SJSA1 (cell line): ENCODE measurements around the gene OSBPL9. TPM values are rescaled to one million over a fixed set of nuclear protein-coding genes. Genes with fewer than 3 reads are reported as not detected.
A peak's percentile ranks its signal among the peaks of the same experiment; 100 is the strongest.
"Not testable (repeated sequence)": the region's sequence is repeated elsewhere in the genome, so short reads cannot be mapped to it uniquely, and the experiment has no call there.

ENCODE experiments used
- DNase-seq, 2 experiments: peaks; one replicate each; pipeline ENCODE4 v3.0.0-alpha.2; 2015 to 2020; ENCODE audit warnings: low spot score in 2 of 2, low read depth in 1 of 2
- H3K27ac ChIP-seq: fragments of 250-450 bp; sonication (Bioruptor Pico); 2 replicates; pipeline ENCODE4 v1.5.1; 2020; ENCODE audit warnings: mild to moderate bottlenecking, moderate library complexity
- H3K27me3 ChIP-seq: fragments of 250-450 bp; sonication (Bioruptor Pico); replicated peaks from 2 replicates; pipeline ENCODE4 v1.5.1; 2020; ENCODE audit warnings: mild to moderate bottlenecking, moderate library complexity
- H3K36me3 ChIP-seq: fragments of 250-450 bp; sonication (Bioruptor Pico); 2 replicates; pipeline ENCODE4 v1.5.1; 2020; ENCODE audit warnings: mild to moderate bottlenecking
- H3K4me1 ChIP-seq: fragments of 250-450 bp; sonication (Bioruptor Pico); replicated peaks from 2 replicates; pipeline ENCODE4 v1.6.1; 2021; ENCODE audit warnings: mild to moderate bottlenecking
- H3K4me3 ChIP-seq: fragments of 250-450 bp; sonication (Bioruptor Pico); 2 replicates; pipeline ENCODE4 v1.5.1; 2020; ENCODE audit warnings: mild to moderate bottlenecking
- H3K9me3 ChIP-seq: fragments of 250-450 bp; sonication (Bioruptor Pico); replicated peaks from 2 replicates; pipeline ENCODE4 v1.5.1; 2020; ENCODE audit warnings: mild to moderate bottlenecking
- total RNA-seq: library from RNA; depleted of rRNA; stranded (reverse); fragments of >200 nt; shearing (Covaris generic); gene quantifications from 2 replicates; pipeline ENCODE4 v1.2.3, GENCODE V29; 2014

The OSBPL9 gene
- total RNA-seq, 1 experiment from 2014 or later: 117 TPM

DNA sequence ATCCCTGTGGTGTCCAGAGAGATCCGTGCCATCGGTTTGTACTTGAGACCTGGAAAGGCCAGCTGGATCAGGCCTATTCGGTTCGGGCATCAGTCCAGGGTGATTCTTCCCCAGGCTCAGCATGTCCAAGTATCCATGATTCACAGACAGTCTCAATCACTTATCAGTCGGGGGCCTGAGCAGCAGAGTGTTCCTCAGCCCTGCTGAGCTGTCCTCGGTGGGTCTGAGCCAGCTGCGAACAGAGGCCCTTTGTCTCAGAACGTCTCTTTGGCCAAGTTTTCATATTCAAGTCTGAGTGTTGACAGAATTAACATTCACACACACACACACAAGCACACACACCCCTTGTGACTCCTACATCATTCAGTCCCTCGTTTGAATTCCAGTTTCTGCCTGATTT is 33.4 kb upstream of the OSBPL9 start:
- no peaks in the 10 kb centered on the region for H3K9me3 ChIP-seq
- no peaks in the 10 kb centered on the region for H3K36me3 ChIP-seq
- H3K4me3 ChIP-seq: no peak overlapping the region
- H3K4me1 ChIP-seq: no peaks in the 10 kb centered on the region
- DNase-seq: no peak
- no peaks in the 10 kb centered on the region for H3K27me3 ChIP-seq
- H3K27ac ChIP-seq: no peak overlapping the region

DNA sequence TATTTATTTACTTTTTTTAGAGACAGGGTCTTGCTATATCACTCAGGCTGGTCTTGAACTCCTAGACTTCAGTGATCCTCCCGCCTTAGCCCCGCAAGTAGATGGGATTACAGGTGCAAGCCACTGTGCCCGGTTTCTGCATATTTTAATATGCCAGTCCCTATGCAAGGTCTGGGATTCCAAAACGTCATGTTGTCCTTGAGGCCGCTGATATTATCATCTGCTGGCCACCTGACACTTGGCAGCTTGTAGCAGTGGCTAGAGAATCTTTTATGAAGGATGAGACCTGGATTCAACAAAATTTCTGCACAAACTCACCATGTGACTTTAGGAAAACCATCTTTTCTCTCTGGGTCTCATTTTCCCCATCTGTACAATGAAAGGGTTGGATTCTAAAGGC is 32.9 kb upstream of the OSBPL9 start:
- Histone ChIP-seq H3K4me1 (no peaks in the 10 kb centered on the region), H3K27me3 (no peaks in the 10 kb centered on the region), H3K36me3 (no peaks in the 10 kb centered on the region), H3K4me3 (no peak overlapping the region), H3K9me3 (no peaks in the 10 kb centered on the region), H3K27ac (no peak overlapping the region)
- no peak for DNase-seq

DNA sequence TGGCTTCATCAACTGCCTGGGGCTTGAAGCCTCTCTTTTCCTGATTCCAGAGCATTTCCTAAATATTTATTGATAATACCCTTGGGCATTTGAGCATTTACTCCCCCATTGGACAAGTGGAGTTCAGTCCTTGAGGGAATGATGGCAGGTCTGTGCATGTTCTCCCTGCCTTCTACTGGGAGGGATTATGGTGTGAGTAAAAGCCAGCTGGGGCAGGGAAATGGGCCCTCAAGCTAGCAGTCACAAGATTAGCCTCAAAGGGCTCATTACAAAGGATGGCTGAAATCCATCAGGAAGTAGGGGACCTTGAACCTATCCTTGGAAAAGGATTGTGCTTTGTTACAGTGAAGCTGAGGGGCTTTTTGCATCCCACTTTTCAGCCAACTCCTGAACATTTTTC is 24.2 kb upstream of the OSBPL9 start:
- Histone ChIP-seq H3K27ac (no peak overlapping the region), H3K4me3 (no peak overlapping the region), H3K9me3 (no peaks in the 10 kb centered on the region), H3K36me3 (no peaks in the 10 kb centered on the region), H3K4me1 (no peaks in the 10 kb centered on the region), H3K27me3 (no peaks in the 10 kb centered on the region)
- DNase-seq: no peak

- no peaks in the 10 kb centered on the region for H3K36me3 ChIP-seq
- no peak overlapping the region for H3K4me3 ChIP-seq
- H3K9me3 ChIP-seq: no peaks in the 10 kb centered on the region
- no peaks in the 10 kb centered on the region for H3K27me3 ChIP-seq
- no peak for DNase-seq
- no peaks in the 10 kb centered on the region for H3K4me1 ChIP-seq
- H3K27ac ChIP-seq: no peak overlapping the region
Observed at GRCh38 chr1:51594716-51595115, 22.2 kb upstream of the OSBPL9 start.

GRCh38 chr1:51600529-51600928 is 16.4 kb upstream of the OSBPL9 start:
- H3K4me3 ChIP-seq: no peak overlapping the region
- no peaks in the 10 kb centered on the region for H3K36me3 ChIP-seq
- no peaks in the 10 kb centered on the region for H3K4me1 ChIP-seq
- H3K27me3 ChIP-seq: no peaks in the 10 kb centered on the region
- H3K27ac ChIP-seq: no peak overlapping the region
- no peak for DNase-seq
- no peaks in the 10 kb centered on the region for H3K9me3 ChIP-seq

- H3K36me3 ChIP-seq: no peaks in the 10 kb centered on the region
- H3K4me1 ChIP-seq: no peaks in the 10 kb centered on the region
- no peak for DNase-seq
- H3K27ac ChIP-seq: no peak overlapping the region
- no peaks in the 10 kb centered on the region for H3K27me3 ChIP-seq
- H3K9me3 ChIP-seq: no peaks in the 10 kb centered on the region
- H3K4me3 ChIP-seq: no peak overlapping the region
Observed at GRCh38 chr1:51600965-51601364, 15.9 kb upstream of the OSBPL9 start.

DNA sequence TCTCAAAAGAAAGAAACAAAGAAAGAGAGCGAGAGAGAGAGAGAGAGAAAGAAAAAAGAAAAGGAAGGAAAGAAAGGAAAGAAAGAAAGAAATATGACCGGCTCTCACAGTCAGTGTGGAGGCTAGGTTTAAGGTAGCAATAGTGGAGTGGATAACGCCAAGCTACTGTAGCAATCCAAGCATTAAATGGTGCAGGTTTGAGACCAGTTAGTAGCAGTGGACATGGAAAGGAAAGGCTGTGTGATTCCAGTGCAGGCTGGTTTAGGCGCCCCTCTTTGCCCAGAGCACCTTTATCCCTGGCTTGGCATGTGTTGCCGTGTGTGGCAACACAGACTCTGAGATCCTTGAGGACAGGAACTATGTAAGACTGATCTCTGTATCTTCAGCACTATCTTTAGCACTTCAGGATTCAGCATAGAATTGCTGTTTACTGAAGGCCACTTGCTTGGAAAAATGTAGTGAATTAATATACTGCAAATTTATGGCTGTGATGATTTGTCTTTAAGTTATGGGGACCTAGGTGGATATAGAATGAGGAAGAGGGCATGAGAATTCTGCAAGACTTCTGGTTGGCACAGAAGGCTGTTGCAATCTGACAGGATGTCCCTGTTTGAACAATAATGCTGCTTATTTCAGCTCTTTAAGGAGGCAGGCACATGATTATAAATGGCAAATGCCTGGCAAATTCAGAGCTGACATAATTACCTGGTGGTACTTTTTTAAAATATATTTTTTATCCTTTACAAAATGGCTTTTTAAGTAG is 10.8 kb upstream of the OSBPL9 start:
- no peak for DNase-seq
- Histone ChIP-seq H3K9me3 (no peaks in the 10 kb centered on the region), H3K4me1 (no peaks in the 10 kb centered on the region), H3K4me3 (no peak overlapping the region), H3K27ac (no peak overlapping the region), H3K36me3 (no peaks in the 10 kb centered on the region), H3K27me3 (no peaks in the 10 kb centered on the region)

DNA sequence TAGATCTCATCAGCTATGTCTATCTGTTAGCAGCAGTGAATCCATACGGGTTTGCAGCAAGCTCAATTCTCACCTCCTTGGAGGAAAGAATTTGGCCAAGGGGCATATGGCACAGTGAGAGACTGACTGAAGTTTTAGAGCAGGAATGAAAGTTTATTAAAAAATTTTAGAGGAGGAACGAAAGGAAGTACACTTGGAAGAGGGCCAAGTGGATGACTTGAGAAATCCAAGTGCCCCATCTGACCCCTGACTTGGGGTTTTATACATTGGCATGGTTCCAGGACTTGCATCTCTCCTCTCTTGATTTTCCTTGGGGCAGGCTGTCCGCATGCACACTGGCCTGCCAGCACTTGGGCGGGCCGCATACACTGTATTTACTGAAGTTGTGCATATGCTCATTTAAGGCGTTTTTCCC is 9.2 kb upstream of the OSBPL9 start:
- Histone ChIP-seq H3K9me3 (no peaks in the 10 kb centered on the region), H3K4me1 (peaks cover 6% of the 10 kb centered on the region), H3K27ac (no peak overlapping the region), H3K27me3 (no peaks in the 10 kb centered on the region), H3K4me3 (no peak overlapping the region), H3K36me3 (no peaks in the 10 kb centered on the region)
- no peak for DNase-seq

GRCh38 chr1:51610104-51610503 is 6.8 kb upstream of the OSBPL9 start:
- DNase-seq, H3K36me3 ChIP-seq, H3K4me3 ChIP-seq: not testable (repeated sequence)

GRCh38 chr1:51610637-51611036 is 6.3 kb upstream of the OSBPL9 start:
- H3K27ac ChIP-seq: no peak overlapping the region
- no peaks in the 10 kb centered on the region for H3K27me3 ChIP-seq
- H3K4me3 ChIP-seq: no peak overlapping the region
- H3K4me1 ChIP-seq: peaks cover 8% of the 10 kb centered on the region
- DNase-seq: no peak
- H3K9me3 ChIP-seq: no peaks in the 10 kb centered on the region
- H3K36me3 ChIP-seq: no peaks in the 10 kb centered on the region

More at GRCh38 chr1:51610104-51610503, 6.8 kb upstream of the OSBPL9 start:
- not testable (repeated sequence) for H3K27ac ChIP-seq, H3K4me1 ChIP-seq, H3K9me3 ChIP-seq, H3K27me3 ChIP-seq

GRCh38 chr1:51612447-51612961 is 4.4 kb upstream of the OSBPL9 start:
- Histone ChIP-seq H3K27me3 (no peaks in the 10 kb centered on the region), H3K36me3 (peaks cover 6% of the 10 kb centered on the region; the same call in 1 of the 2 replicates), H3K4me3 (no peak overlapping the region), H3K4me1 (peaks cover 12% of the 10 kb centered on the region), H3K27ac (no peak overlapping the region), H3K9me3 (no peaks in the 10 kb centered on the region)
- no peak for DNase-seq

DNA sequence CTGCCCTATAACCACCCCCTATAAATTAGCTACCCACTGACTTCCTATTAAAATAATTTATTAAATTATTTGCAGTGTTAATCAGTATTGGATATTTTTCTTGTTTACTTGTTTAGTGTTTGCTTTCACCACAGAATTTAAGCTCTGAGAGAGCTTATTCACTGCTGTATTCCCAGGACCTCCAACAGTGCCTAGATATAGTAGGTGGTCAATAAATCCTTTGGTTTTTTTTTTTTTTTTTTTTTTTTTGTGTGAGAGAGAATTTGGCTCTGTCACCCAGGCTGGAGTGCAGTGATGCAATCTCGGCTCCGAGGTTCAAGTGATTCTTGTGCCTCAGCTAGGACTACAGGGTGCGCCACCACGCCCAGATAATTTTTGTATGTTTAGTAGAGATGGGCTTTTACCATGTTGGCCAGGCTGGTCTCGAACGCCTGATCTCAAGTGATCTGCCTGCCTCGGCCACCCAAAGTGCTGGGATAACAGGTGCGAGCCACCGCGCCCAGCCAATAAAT is 1.1 kb upstream of the OSBPL9 start:
- H3K4me3 ChIP-seq: no peak overlapping the region
- H3K9me3 ChIP-seq: no peaks in the 10 kb centered on the region
- DNase-seq: no peak

DNA sequence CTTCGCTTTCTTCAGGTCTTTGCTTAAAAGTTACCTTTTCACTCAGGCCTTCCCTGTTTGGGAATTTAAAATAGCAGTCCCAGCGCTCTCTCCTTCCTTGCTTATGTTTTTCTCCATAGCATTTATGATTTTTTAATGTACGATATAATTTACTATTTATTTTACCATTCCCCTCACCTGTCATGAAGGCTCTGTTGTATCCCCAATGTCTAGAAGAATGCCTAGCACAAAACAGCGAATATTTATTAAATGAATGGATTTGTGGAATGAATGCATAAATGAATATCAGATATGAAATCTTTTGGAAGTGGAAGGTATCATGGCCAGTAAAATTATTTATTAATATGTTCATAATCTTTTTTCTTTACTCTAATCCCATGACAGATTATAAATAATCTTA is 402 bp upstream of the OSBPL9 start:
- Histone ChIP-seq H3K36me3 (peaks cover 16% of the 10 kb centered on the region), H3K27me3 (no peaks in the 10 kb centered on the region), H3K4me1 (peaks cover 49% of the 10 kb centered on the region), H3K9me3 (no peaks in the 10 kb centered on the region), H3K4me3 (peak overlapping the region; percentile 91), H3K27ac (no peak overlapping the region)
- no peak for DNase-seq

More for the DNA sequence above, 1.1 kb upstream of the OSBPL9 start:
- H3K36me3 ChIP-seq: peaks cover 16% of the 10 kb centered on the region
- H3K4me1 ChIP-seq: peaks cover 42% of the 10 kb centered on the region
- no peak overlapping the region for H3K27ac ChIP-seq
- H3K27me3 ChIP-seq: no peaks in the 10 kb centered on the region

DNA sequence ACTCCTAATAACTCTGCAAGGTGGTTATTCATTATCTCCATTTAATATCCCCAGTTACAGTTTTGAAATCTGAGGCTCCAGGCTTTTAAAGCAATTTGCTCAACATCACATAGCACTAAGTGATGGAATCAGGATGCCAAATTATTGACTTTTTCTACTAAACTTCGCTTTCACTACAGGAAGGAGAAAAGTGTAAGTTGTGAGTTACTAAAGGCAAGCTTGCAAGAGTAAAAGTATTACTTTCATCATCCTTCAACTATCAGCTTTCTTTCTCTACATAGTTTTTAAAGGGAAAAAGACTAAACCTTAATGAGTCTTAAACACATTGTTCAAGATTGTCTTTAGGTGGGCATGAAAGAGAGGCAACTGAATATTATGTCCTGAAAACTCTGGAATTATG is 1.8 kb downstream of the OSBPL9 start:
- no peak for DNase-seq
- Histone ChIP-seq H3K27ac (no peak overlapping the region), H3K4me3 (no peak overlapping the region), H3K36me3 (peaks cover 16% of the 10 kb centered on the region), H3K9me3 (no peaks in the 10 kb centered on the region), H3K4me1 (peaks cover 62% of the 10 kb centered on the region), H3K27me3 (no peaks in the 10 kb centered on the region)
